Spleen (tissue), 7 donors: Measurements from ENCODE around the gene PCCA.

Experiments
- CTCF ChIP-seq, 11 experiments: fragments of 200-600 bp in 7 of 11; fragments of 450-650 bp in 4 of 11; sonication (generic) in 4 of 11; IDR thresholded peaks in 8 of 11; conservative IDR thresholded peaks in 3 of 11; 1 replicate in 7 of 11; 2 replicates in 4 of 11; pipeline versions ENCODE4 v1.4.0 to v1.8.0; 2016 to 2021; ENCODE audit warnings: antibody characterized with exemption in 11 of 11, inconsistent platforms in 4 of 11, mild to moderate bottlenecking in 1 of 11
- POLR2AphosphoS5 ChIP-seq, 3 donors: sonication (generic); formaldehyde crosslinking; IDR thresholded peaks; one replicate each; pipeline ENCODE4 v1.5.1; 2017; ENCODE audit warnings: antibody characterized with exemption in 3 of 3
- donor health status: DM: no; HTN: no; CAD: no; lungs with moderate emphysema.
- donor health status: DM: no; HTN: no; CAD: no.
- donor health status: DM: no; HTN: no; CAD: no.

- TF ChIP-seq CTCF (IDR thresholded peaks at IDR 0.05 in 8 of 11, conservative IDR thresholded peaks at IDR 0.05 in 3 of 11) (no peak), POLR2AphosphoS5 (IDR thresholded peaks at IDR 0.05) (no peak)
Measured at GRCh38 chr13:100460266-100460665, 371.4 kb downstream of the PCCA start.
